Activated CD4-positive, CD25-positive, alpha-beta regulatory T cell (primary cell): ENCODE measurements around the gene E2F6.

Source experiments
- DNase-seq, 4 experiments: peaks; one replicate each; lab custom pipeline; 2025; lab: John Stamatoyannopoulos, UW

The E2F6 gene

DNA sequence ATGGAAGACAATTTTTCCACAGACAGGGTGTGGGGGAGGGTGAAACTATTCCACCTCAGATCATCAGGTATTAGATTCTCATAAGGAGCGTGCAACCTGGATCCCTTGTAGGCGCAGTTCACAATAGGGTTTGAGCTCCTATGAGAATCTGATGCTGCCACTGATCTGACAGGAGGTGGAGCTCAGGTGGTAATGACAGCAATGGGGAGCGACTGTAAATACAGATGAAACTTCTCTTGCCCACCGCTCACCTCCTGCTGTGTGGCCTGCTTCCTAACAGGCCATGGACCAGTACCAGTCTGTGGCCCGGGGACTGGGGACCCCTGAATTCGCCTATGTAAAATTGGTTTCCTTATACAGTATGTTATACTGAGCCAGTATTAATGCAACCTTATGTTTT lies 27.3 kb upstream of the E2F6 start:
- no peak for DNase-seq

DNA sequence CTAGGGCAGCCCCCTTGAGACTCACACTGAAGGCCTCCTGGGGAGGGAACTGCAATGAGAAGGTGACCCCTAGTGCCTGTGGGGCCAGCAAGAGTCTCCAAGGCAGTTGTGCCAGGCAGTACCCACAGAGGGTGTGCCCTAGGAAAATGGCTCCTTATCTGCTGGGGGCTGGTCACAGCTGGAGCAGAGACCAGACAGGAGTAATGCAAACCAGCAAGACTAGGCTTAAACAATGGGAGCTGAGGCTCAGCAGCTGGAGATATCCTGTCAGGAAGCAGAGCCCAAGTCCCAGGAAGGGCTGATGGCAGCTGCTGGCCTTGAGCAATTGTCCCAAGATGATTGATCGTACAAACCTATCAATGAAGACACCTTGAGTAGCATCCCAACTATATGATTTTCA lies 26.8 kb upstream of the E2F6 start:
- DNase-seq = no peak

DNA sequence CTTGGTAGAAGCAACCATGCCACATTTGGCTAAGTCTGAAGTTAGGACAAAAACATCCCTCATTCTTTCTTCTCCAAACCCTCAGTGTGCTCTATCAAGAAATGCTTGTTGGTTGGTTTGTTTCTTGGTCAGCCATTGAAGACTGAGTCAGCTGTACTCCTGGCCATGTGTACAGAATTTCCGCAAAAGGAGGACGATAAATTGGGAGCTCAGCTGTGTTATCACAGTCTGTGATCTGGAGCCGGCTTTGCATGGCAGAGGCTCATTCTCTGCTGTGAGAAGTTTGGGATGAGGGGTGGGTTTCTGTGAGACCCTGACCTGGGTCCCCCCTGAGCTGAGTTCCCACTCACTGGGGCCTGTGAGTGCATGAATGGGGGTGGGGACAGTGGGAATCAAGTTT lies 26.3 kb upstream of the E2F6 start:
- DNase-seq = no peak

DNA sequence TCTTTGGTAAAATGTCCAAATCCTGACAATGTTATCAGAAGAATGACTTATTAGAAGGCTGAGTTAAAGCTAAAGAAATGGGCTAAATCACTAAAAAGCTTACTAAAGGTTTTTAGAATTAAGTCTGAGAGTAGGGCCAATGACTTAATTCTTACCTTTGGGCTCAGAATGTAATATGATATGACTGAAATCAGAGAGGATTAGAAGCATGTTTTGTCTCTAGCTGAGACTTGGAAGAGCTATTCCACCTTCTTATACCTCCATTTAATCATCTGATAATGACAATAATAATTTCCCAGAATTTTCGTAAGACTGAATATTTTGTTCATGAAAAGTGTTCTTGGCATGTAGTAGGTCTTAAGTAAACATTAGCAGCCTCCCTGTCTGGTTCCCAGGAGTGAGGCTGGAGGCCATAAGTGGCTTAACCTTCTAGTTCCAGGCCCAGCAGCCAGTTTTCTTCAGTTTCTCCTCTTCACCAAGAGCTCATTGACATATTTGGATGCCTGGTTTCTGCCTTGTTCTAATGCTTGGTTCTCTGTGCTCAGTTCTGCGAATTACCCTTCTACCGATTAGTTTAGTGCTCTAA lies 25.5 kb upstream of the E2F6 start:
- no peak for DNase-seq

DNA sequence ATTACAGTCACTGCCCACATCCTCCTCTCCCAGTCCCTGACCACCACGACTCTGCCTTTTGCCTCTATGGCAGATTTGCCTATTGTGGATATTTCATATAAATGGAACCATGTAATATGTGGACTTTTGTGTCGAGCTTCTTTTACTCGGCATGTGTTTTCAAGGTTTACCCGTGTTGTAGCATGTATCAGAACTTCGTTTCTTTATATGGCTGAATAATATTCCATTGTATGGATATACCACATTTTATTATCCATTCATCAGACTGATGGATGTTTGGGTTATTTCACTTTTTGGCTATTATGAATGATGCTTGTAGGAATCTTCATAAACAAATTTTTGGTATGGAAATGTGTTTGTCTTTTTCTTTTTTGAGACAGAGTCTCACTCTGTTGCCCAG lies 24.2 kb upstream of the E2F6 start:
- no peak for DNase-seq

DNA sequence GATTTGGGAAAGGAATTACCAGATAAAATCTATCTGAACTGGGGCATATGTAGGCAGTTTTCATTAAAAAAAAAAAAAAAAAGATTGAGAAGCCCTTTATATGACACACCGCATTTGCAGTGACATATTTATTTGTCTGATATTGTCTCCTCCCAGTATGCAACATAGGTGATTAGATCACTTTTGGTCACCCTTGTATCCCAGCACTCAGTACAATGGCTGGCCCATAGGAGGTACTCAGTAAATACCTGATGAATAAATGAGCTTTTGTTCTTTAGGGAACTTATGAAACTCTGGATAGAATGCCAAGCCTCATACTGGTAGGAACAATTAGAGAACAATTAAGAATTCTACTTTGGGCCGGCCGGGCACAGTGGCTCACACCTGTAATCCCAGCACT lies 22.8 kb upstream of the E2F6 start:
- no peak for DNase-seq

DNA sequence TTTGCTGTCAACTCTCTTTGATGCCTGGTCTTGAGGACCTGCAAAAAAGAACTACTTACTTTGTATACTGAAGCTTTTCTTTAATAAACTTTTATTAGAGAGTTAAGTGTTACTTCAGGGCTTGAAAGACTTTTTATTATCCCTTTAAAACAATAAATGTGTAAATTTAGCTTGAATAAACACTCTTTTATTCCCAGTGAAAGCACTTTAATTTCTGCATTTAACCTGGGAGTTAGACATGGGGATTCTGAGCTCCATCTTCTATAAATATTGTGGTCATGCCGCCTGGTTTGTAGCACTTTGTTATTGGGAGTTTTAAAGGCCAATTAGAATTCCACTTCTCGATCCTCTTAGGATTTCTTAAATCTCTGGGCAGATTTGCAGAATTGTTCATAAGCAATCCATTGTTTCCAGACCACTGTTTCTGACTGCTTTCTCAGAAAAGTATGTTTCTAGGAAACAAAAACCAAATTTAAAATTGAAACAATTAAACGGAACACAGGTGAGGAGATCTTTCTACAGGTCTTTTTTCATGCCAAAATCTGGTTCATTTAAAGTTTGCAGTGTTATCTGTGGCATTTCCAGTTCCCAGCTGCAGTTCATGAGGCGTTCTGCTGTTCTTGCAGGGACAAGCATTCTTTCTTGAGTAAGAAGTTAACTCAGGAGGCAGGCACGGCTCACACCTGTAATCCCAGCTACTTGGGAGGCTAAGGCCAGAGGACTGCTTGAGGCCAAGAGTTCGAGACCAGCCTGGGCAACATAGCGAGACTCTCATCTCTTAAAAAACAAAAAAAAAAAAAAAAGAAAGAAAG lies 18.1 kb upstream of the E2F6 start:
- DNase-seq = no peak

DNA sequence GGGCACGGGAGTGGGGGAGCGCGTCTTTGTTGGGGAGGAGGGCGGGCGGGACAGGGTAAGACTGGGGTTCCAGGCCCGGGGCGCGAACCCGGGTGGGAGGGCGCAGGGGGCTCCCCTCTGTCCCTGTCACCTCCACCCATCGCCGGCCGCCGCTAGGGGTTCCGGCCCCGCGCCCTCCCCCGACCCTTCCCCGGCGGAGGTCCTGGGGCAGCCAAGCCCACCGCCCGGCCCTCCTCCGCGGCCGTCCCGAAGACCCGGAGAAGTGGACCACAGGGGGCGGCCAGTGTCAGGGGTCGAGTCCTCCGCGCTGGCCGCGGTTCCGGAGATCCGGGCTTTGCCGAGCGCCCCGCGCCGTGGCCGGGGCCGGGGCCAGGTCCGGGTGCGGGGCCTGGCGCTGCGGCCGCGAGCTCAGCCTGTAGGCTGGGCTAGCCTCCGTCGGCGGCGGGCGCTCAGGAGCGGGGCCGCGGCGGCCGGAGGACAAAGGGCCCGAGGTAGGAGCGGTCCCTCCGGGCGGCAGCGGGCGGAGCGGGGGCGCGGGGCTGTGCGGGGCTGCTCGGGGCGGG lies 16.6 kb upstream of the E2F6 start:
- no peak for DNase-seq

DNA sequence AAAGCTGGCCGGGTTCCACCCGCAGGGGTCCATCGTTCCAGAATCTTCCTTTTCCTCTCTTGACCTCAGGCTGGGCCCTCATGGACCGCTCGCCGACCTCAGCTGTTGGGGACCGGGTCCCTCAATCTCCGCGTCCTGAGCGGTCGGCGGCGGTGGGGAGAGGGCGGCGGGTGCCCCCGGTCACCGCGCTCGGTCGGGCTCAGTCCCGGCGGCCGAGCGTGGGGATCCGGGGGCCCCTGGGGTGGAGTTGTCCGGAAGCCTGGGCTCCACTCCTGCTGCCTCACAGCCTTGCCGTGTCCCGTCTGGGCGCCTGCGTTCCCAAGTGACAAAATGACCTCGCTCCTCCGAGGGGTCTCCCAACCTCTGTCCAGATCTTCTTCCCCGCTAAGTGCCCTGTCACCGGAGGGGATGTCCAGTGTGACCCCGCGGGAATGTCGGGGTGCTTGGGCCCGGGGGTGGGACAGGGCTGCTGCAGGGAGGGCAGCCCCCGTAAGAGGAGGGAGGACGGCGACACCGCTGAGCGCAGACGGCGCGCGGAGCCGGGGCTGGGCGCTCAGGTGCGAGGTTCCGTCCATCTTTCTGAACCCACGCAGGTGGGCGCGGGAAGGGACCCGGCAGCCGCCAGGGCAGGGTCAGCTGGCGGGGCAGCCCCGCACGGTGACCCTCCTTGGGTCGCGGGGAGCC lies 16.0 kb upstream of the E2F6 start:
- no peak for DNase-seq

DNA sequence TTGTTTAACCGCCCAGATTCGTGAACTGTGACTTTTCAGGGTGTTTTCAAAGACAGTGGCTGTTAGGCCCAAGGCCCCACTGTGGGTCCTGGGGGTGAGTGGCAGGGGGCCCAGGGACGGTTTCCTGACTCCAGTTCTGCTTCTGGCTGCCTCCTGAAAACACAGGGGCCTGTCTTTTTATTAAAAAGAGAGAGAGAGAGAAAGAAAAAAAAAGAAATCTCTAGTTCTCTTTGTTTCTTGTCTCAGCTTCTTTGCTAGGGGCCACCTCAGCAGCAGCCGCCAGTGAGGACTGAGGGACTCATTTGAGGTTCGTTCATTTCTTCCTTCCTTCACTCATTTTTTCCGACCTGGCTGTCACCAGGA lies 15.4 kb upstream of the E2F6 start:
- DNase-seq = no peak

DNA sequence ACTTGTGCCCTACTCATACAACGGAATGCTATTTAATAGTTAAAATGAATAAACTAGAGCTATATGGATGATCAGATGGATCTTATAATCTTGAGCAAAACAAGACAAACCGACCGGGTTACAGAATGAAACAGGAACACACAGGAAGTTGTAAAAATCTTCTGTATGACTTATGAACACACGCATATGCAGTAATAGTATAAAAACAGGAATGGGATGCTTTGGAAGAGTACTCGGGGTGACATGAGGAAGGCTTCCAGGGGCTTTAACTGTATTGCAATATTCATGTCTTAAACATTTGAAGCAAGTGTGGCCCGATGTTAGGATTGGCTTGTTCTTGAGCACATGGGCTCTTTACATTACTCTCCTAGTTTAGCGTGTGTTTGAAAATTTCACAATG lies 14.9 kb upstream of the E2F6 start:
- DNase-seq = no peak

DNA sequence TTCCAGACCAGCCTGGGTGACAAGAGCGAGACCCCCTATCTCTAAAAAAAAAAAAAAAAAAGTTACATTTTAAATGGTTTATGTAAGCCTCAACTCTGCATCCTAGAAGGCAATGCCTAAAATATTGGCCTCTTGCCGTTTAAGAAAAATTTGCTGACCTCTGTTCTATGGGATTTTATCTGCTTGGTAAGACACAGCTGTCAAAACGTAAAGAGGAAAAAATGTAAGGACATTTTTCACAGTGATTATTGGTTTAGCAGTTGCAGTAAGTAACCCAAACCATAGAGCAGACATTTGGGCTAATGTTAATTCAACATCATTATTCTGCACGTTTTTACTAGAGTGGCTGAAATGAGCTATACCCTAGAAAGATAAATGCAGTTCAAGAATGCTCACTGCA lies 14.4 kb upstream of the E2F6 start:
- no peak for DNase-seq

DNA sequence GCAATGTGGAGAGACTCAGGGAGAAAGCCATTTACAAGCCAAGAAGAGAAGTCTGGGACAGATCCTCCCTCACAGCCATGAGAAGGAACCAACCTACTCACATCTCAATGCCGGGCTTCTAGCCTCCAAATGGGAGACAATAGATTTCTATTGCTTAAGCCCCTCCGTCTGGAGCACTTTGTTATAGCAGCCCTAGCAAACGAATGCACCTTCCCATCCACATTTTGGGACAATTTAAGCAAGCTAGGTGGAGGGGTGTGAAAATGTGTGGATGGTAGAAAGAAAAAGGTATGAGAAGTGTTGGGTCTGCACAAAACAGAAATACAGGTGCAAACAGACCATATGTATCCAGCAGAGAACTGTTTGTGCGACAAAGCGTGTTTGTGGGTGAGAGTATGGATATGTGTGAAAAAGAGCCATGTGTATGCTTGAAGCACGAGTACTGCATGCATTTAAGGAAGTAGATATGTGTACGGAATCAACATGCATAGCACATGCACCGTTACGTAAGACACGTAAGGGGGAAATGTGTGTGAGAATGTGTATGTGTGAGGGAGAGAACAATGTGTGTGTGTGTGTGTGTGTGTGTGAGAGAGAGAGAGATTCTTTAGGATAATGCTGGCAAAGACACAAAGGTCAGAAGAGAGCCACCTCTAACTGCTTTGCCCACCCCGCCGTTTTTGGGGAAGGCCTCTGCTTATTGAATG lies 13.1 kb upstream of the E2F6 start:
- DNase-seq = no peak

DNA sequence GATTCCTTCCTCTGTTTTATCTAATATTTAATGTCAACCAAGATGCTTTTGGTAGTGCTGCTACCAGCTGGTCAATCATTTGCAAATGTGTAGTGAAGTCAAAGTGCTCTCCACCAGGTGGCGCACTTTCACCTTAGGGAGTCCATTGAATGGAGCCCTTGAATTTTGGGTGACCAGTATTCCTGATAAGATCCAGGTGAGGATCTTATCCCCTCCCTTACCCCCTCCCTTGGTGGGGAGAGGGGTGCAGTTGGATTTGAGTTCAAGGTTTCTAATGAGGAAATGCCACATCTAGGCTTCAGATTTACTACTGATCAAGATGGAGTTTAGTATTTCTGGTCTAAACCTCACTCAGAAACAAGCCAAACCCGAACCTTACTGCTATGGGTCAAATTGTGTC lies 12.0 kb upstream of the E2F6 start:
- peak; percentile 58 to 81 (median 70) for DNase-seq

DNA sequence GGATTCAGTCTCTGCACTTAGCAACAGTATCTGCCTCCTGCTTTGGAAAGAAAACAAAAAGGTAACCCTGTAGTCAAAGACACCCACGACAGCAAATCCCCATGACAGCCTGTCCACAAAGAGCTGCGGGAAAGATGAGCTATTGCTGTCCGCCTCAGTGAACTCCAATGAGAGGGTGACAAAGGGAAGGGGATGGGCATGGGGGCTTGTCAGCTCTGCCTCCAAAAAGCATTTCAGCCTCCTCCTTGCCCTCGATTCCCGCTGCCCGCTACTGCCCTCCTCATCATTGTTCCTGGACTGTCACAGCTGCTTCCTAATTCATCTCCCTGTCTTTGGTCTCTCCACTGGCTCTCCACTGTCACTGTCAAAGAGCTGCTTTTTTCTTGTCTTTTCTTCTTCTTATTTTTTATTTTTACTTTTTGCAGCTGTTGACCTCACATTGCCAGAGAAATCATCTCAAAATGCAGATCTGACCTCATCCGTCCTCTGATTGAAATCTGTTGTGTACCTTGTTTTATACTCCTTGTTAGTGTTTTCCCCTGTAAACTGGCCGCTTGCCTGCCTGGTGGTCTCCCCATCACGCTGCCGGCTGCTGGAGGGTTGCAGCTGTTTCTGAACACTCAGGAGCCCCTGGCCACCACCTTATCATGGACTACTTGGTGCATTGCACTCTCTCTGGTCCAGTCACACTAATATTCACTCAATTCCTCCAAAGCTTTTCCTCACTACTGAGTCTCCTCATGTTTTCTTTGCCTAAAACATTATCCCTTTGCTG lies 7.9 kb upstream of the E2F6 start:
- no peak for DNase-seq

DNA sequence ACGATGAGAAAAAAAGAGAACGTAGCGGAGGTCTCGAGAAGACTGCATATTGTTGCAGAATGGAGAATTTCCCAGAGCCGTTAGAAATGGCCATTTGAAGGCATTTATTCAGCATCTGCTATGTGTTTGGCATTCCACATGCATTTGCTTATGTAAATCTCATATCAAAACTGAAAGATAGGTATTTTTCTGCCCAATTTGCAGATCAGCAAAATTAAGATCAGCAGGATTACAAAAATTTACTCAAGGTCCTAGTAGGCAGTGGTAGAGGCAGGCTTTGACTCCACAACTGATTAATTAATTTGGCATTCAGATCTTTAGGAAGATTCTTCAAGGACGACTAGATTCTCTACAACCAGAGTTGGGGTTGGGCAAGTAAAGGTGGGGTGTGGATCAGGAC lies 1.8 kb upstream of the E2F6 start:
- no peak for DNase-seq

DNA sequence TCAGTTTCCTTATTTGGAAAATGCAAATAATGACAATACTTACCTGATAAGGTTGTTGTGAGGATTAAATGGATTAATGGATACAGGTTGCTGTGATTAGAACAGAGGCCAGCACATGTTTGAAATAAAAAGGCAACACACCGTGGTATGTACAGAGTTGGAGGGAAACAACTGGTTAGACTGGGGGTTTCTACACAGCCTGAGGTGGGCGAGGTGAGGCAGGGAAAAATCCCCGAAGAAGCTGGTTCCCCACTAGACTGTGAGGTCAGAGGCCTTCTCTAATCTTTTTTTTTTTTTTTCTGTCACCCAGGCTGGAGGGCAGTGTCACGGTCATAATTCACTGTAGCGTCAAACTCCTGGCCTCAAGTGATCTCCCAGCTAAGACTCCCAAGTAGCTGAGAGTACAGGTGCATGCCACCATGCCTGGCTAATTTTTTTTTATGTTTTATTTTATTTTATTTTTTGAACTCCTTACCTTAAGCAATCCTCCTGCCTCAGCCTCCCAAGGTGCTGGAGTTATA lies 1.2 kb upstream of the E2F6 start:
- no peak for DNase-seq

DNA sequence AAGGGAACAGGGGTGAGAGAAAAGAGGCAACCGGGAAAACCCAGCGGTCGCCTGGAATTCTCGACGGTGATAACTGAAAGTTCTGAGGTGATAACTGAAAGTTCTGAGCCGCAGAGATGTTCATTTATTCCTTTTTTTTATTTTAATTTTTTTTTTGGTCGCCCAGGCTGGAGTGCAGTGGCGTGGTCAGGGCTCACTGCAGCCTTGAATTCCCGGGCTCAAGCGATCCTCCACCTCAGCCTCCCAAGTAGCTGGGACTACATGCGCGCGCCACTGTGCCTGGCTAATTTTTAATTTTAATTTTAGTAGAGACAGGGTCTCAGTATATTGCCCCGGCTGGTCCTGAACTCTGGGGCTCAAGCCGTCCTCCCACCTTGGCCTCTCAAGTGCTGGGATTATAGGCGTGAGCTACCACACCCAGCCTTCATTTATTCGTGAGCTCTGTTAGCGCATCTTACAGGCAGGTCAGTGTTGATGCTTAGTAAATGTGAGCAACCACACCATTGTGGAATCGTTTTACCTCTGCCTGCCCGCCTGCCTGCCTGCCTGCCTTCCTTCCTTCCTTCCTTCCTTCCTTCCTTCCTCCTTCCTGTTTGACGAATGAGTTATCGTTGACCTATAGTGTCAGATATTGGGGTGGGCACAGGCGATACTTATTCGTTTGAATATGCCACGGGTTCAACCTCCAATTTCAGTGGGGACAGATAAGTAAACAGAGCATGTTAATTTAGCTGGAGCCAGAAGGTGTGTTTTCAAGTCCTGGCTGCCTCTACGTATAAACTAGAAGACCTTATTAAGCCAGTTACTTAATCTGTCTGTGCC lies 557 bp upstream of the E2F6 start:
- no peak for DNase-seq

DNA sequence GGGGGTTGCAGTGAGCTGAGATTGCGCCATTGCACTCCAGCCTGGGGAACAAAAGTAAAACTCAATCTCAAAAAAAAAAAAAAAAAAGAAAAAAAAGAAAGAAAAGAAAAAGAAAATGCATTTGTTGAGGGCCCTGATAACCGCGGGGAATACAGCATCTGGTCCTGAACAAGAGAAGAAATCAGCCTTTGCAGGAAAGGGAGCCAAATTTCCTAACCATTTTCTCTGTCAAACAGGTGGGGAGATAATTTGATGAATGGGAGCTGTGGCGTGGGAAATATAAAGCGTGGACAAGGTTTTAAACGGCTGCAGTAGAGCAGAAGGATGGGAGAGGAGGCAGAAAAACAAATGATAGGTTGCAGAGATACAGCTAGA lies 864 bp downstream of the E2F6 start:
- no peak for DNase-seq

DNA sequence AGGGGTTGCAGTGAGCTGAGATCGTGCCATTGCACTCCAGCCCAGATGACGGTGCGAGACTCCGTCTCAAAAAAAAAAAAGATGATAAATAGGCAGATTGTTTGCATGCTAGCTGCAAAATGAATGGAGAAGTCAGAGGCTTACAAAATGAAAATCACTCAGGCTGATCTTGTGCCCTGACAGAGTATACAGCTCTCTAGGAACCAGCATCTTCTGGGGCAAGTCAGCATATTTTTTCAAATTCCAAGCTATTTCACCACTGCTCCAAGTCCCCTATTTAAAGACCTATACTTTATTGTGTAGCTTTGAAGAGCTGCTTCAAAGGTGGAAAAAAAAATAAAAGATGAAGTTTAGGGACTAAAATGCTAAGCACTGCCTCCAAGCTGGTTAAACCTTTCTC lies 6.1 kb downstream of the E2F6 start:
- DNase-seq = no peak

DNA sequence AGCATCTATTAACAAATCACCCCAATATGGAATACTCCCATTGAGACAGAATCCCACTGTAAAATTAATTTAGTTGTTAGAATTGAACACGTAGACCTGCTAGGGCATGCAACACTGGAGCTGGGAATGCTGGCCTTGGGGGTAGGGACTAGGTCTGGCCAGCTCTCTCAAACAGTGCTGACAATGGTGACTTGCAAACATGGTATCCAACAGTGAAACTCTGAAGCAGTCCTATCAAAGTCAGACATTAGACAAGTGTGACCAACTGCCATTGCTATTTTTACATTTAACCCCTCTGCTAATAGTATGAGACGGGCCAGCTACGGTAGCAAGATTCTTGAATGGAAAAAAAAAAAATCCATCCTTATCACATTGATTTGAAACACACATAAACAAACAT lies 7.2 kb downstream of the E2F6 start:
- no peak for DNase-seq
